AG08395 (cell line): ENCODE measurements around the gene CIC.
A peak's percentile ranks its signal among the peaks of the same experiment; 100 is the strongest.

Experiments used
- DNase-seq: peaks from one replicate; pipeline ENCODE4 v3.0.0; 2012; ENCODE audit warnings: mixed read lengths, low spot score

Gene CIC

DNA sequence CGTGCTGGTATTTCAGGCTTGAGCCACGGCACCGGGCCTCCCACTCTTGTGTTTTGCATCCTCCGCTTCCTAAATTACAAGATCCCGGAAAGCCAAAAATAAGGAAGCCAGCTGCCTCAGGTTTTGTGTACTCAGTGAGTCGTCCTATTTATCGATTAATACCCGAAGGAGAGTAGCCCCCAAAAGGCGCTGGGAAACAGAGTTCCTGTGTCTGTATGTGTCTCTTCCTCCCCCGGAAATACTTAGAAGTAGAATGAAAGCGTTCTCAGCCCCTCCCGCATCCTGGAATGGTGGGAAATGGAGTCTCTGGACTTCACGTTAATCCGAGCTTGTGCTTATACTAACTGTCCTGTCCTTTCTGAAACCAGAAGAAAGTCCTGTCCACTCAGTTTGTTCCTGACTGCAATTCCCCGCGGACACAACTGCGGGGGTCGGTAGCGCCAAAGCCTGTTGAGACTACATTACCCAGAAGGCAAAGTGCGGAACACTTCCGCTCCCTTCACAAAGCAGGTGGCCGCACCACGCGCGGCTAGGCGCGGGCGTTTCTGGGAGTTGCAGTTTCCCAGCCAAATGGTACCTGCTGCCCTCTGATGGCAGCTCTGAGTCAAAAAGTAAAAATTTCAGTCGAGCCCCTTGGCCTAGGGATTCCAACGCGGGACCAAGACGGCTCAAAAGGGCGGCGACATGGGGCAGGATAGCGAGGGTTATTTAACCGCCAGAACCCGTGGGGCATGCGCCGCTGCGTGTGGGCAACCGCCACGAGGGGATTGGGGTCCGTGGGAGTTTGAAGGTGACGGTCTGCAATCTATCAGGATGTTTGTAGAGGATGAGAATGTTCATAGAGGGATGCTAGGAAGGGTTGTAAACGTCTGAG lies 24.5 kb upstream of the CIC start:
- DNase-seq: peak; percentile 82

- DNase-seq: no peak
Measured at GRCh38 chr19:42245231-42245630, 23.8 kb upstream of the CIC start.

GRCh38 chr19:42246143-42246921 lies 22.7 kb upstream of the CIC start:
- peak; percentile 87 for DNase-seq

DNA sequence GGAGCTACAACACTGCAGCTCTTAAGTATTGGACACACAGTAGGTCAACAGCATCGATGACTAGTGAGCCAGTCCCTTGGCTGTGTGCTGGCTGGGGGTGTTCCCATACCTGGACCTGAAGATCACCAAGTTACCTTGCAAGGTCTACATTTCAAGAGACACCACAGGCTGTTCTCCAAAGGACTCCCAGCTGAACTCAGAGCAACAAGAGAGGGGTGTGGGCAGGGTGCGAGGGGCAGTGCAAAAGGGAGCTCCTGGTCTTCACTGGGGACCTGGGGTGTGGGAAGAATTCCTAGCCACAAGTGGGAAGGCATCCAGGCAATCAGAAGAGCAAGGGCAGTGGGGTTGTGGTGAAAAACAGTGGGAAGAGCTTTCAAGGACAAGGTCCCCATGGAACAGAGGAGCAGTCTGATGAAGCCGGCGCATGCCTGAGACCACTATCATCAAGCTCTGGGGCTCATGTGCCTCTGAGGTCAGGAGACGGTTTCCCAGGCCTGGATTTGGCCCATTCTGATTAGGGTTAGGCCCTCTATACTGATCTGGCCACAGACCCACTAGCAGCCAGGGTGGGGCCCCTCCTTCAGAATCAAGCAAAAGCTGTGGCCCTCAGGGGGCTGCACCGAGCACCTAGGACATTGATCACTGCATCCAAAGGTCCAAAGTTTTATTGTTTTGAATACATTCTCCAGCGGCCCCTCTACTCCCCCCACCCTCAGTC lies 22.0 kb upstream of the CIC start:
- no peak for DNase-seq

GRCh38 chr19:42247640-42248199 lies 21.3 kb upstream of the CIC start:
- DNase-seq: no peak

GRCh38 chr19:42248270-42249148 lies 20.5 kb upstream of the CIC start:
- DNase-seq: no peak

DNA sequence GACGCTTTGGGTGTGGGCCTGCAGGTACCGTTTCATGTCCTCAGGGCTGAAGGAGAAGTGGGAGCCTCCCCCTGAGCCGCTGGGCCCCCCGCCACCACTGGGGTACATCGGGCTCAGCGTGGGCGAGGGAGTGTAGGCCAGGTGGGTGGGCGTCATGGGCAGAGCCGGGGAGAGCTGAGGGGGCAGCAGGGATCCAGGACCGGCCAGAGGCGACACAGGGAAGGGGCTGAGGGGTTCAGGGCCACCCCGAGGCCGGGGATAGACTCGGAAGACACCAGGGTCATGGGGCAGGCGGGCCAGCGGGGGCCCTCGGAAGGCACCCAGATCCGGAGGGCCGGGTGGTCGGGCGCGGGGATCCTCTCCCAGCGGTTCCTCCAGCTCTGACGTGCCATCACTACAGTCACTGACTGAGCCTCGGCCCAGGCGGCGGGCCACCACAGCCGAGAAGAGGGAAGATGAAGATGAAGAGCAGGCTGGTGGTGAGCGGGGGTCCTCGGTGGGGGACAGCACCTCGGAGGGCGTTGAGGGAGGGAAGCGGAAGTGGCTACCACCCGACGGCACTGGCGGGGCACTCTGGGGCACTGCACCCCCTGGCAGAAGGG lies 19.8 kb upstream of the CIC start:
- DNase-seq: no peak

- DNase-seq: no peak
Measured at GRCh38 chr19:42249769-42250168, 19.3 kb upstream of the CIC start.

DNA sequence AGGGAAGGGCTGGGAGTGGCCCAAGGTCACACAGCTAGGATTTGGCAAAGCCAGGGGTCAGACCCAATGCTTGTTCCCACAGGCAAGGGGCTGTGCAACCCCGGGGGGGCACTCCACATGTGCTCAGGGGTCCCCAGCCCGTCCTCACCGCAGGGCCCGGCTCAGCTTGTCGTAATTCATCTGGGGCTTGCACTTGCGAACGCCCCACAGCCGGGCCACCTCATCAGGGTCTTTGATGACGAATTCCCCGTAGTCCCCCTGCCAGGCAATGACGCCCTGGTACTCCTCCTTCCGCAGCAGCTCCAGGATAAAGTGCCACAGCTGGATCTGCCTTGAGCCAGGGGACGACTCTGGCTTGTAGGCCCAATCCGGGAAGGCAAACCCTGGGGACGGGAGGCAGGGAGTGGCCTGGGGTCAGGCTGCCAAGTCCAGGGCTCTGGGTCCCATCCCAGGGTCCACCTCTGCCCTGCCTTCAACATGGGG lies 18.8 kb upstream of the CIC start:
- DNase-seq: no peak

DNA sequence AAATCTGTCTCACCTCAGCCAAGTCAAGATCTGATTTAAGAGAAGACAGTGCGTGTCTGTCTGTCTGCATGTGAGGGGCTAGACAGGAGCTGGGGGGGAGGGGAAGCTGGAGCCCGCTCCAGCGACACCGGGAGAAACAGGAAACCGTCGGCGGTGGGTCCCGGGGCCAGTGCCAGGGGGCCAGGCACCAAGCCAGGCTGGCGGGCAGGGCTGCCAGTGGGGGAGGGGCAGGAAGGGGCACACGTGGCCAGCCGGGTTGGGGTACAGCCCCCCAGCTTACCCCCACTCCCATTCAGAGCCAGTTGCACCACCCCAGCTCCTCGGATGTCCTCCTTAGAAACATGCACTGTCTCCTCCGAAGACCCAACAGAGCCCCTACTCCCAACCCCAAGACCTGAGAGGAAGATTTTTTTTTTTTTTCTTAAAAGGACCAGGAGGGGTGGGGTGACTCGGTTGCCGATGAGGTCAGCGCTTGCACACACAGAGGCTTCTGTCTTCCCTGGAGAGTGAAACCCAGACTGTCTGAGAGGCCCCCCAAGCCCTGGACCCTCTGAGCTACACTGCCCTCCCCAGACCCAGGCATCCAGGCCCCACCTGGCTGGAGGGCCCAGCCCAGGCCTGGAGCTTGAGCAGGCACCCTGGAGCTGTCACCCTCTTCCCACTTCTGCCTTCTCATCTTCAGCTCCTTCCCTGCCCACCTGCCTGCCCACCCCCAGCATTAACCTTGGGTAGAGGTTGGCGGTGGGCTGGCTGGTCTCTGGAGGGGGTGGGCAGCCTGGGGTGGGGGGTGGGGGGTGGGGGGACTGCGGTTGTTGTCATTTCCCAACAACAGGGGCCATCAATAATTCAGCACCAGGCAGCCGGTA lies 18.2 kb upstream of the CIC start:
- peak; percentile 40 for DNase-seq

GRCh38 chr19:42251572-42252358 lies 17.3 kb upstream of the CIC start:
- DNase-seq: no peak

DNA sequence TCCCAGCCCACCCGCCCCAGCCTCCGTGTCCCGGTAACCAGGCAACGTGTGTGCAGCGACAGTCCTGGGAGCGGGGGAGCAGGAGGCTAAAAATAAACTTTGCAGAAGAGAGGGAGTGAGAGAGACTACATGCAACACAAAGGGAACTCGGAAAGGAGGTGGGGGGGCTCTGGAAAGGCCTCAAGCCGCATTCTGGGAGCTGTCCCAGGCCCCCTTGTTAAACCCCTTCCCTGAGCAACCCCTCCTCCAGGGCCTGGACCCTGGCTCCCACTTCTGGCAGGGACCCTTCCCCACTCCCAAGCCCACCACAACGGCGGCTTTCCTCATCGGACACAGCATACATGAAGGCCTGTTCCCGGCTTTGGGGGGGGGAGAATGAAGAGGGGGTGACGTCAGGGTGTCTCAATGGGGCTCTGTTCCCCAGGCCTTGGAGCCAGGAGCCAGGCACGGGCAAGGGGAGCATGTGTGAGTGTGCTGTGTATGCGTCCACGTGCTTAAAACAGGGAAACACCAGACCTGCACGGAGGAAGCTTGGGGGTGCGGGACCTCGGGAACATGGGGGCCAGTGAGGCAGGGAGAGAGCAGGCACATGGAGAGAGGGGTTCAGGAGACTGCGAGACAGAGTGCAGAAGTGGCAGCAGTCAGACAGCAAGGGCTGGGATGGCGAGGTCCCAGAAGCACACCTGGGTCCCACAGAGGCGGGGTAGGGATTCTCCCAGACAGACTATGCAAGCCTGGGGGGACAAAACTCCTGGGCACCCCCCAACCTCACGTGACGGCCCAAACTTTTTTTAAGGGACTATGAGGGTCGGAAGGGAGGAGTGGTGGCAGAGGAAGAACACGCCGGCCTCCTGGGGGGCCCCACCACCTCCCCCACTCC lies 16.4 kb upstream of the CIC start:
- DNase-seq: peak; percentile 42

- DNase-seq: peak; percentile 45
Measured at GRCh38 chr19:42253245-42254088, 15.6 kb upstream of the CIC start.

DNA sequence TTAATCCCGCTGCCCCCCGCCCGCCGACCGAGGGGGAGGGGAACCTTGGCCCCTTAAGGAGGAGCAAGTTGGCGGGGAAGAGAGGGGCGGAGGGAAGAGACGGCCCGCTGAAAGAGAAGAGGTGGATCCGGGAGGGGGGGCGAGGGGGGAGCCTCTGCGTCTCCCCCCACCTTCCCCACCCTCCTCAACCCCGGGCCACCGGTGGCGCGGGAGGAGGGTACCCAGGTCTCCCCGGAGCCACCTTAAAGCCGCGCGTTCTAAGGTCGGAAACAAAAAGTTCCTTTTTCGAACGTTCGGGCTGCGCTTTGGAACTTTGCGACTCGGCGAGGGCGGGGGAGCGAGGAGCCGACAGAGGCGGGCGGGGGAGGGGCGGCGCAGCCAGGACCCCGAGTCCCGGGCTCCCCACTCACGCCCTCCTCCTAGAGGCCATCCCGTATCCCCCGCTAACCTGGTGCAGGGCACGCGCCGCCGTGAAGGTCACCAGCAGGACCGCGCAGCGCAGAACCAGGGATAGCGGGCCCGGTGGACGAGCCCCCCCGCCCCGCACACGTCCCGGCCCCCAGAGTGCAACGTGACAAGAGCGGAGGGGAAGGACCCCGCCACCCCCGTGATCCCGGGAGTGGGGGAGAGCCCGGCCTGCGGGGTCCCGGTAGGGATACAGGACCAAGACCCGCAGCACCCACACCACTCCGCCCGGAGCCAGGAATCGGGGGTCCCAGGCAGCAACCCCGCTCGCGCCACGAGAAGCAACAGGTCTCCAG lies 14.8 kb upstream of the CIC start:
- no peak for DNase-seq

DNA sequence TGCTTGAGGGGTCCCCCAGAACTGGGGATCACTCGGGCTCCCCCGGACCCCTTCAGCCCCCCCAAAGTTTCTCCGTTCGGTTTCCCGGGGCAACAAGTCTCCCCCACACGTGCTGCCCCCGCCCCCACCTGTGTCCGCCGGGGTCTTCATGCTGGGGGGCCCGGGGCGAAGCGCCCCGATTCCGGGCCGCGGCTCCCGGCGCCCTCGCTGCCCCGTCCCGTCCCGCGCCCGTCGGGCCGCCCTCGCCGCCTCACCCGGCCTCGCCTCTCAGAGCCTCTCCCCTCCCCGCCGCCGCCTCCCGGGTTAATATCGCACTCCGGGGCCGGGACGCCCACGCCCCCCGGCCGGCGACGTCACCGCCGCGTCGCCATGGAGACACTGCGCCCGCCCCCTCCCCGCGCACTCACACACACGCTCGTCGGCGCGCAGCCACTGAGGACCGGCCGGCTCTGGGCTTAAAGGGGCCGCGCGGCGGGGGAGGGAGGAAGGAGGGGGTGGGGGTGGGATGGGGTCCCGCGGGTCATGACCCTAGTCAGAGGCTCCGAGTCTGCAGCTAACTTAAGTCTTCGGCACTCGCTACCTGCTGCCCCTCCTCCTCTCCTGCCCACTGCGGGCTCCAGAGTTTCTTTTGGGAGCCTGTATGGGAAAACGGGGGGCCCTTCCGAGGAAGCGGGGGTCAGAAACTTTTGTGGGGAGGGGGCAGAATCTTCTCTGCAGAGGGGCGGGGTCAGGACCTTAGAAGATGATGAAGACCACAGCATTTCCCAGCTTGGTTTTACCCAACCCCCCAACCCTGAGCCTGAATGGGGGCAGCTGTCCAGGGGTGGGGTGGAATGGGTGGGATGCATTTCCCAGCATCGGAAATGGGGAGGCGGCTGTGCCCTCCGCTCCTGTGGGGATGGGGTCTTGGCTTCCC lies 13.9 kb upstream of the CIC start, which contains the start of gene ERF:
TSS of gene ERF (minus strand) at position 279 of the 916 bp plus-strand sequence. CDS start at position 150, 129 bp downstream.
- DNase-seq: peak; percentile 96
